Mesodermal cell (in vitro differentiated cells): ENCODE results near the gene SLC12A9.
A peak's percentile ranks its signal among the peaks of the same experiment; 100 is the strongest.
"Not testable (repeated sequence)": the region's sequence is repeated elsewhere in the genome, so short reads cannot be mapped to it uniquely, and the experiment has no call there.

Experiments used
- H3K27ac ChIP-seq: 2 replicates; pipeline ENCODE4 v1.7.0; 2013; ENCODE audit warnings: mild to moderate bottlenecking, low read depth, low read length, moderate library complexity; ENCODE audit not compliant: severe bottlenecking
- H3K36me3 ChIP-seq: 2 replicates; pipeline ENCODE4 v1.7.1; 2013; ENCODE audit warnings: mild to moderate bottlenecking, low read length, moderate library complexity; ENCODE audit not compliant: control insufficient read depth, insufficient read depth
- H3K4me1 ChIP-seq: one replicate; pipeline ENCODE4 v1.7.1; 2013; ENCODE audit warnings: mild to moderate bottlenecking, low read length; ENCODE audit not compliant: insufficient read depth, control insufficient read depth, poor library complexity, severe bottlenecking
- H3K4me3 ChIP-seq: 2 replicates; pipeline ENCODE4 v1.7.0; 2013; ENCODE audit warnings: low read length, control low read depth, mild to moderate bottlenecking; ENCODE audit not compliant: insufficient read depth, poor library complexity, severe bottlenecking; ENCODE audit errors: extremely low read depth
- H3K9me3 ChIP-seq: 2 replicates; pipeline ENCODE4 v1.7.1; 2013; ENCODE audit warnings: mild to moderate bottlenecking, low read length, moderate library complexity; ENCODE audit not compliant: control insufficient read depth
- WGBS, 2 experiments: methylation state at CpG; one replicate each; pipeline ENCODE4 v1.1.5; 2013; ENCODE audit warnings: missing lambda C conversion rate in 2 of 2; ENCODE audit not compliant: insufficient coverage in 2 of 2; 5-methylcytosine and 5-hydroxymethylcytosine counted together

The SLC12A9 gene

GRCh38 chr7:100840470-100841100 lies 11.9 kb upstream of the SLC12A9 start:
- no peak overlapping the region for H3K4me3 ChIP-seq
- no peaks in the 10 kb centered on the region for H3K36me3 ChIP-seq
- H3K27ac ChIP-seq = no peak overlapping the region
- peaks cover 12% of the 10 kb centered on the region for H3K4me1 ChIP-seq
- WGBS, 2 experiments = 33 to 75% methylated on average over 2 to 5 of the region's 8 CpGs
- H3K9me3 ChIP-seq = no peaks in the 10 kb centered on the region

- Histone ChIP-seq H3K27ac (no peak overlapping the region), H3K36me3 (no peaks in the 10 kb centered on the region), H3K9me3 (no peaks in the 10 kb centered on the region), H3K4me1 (no peaks in the 10 kb centered on the region), H3K4me3 (no peak overlapping the region)
- WGBS, 2 experiments = 96% methylated on average over 3 to 4 of the region's 4 CpGs
Measured at GRCh38 chr7:100847360-100847759, 5.2 kb upstream of the SLC12A9 start.

GRCh38 chr7:100854146-100854895 lies 1.8 kb downstream of the SLC12A9 start:
- H3K9me3 ChIP-seq = no peaks in the 10 kb centered on the region
- H3K4me1 ChIP-seq = peaks cover 8% of the 10 kb centered on the region
- WGBS, 2 experiments = 90 to 97% methylated on average over 7 to 12 of the region's 14 CpGs
- no peak overlapping the region for H3K4me3 ChIP-seq
- no peak overlapping the region for H3K27ac ChIP-seq
- H3K36me3 ChIP-seq = peaks cover 17% of the 10 kb centered on the region

- H3K9me3 ChIP-seq, H3K4me1 ChIP-seq, H3K27ac ChIP-seq, H3K4me3 ChIP-seq: not testable (repeated sequence)
- H3K36me3 ChIP-seq = peaks cover 17% of the 10 kb centered on the region
- 90 to 95% methylated on average over 7 to 9 of the region's 9 CpGs for WGBS, 2 experiments
Measured at GRCh38 chr7:100854899-100855298, 2.4 kb downstream of the SLC12A9 start.

GRCh38 chr7:100855515-100855914 lies 3.0 kb downstream of the SLC12A9 start:
- H3K9me3 ChIP-seq = no peaks in the 10 kb centered on the region
- no peak overlapping the region for H3K4me3 ChIP-seq
- H3K36me3 ChIP-seq = peaks cover 22% of the 10 kb centered on the region
- peaks cover 8% of the 10 kb centered on the region for H3K4me1 ChIP-seq
- 93 to 97% methylated on average over 8 to 9 of the region's 10 CpGs for WGBS, 2 experiments
- H3K27ac ChIP-seq = no peak overlapping the region

- peaks cover 34% of the 10 kb centered on the region for H3K36me3 ChIP-seq
- 76 to 81% methylated on average over 16 of the region's 16 CpGs for WGBS, 2 experiments
- H3K9me3 ChIP-seq = no peaks in the 10 kb centered on the region
- H3K27ac ChIP-seq = peak overlapping the region; percentile 36
- peaks cover 8% of the 10 kb centered on the region for H3K4me1 ChIP-seq
- no peak overlapping the region for H3K4me3 ChIP-seq
Measured at GRCh38 chr7:100856871-100857282, 4.4 kb downstream of the SLC12A9 start.

- H3K9me3 ChIP-seq = no peaks in the 10 kb centered on the region
- 88 to 93% methylated on average over 13 to 14 of the region's 15 CpGs for WGBS, 2 experiments
- peaks cover 8% of the 10 kb centered on the region for H3K4me1 ChIP-seq
- no peak overlapping the region for H3K27ac ChIP-seq
- no peak overlapping the region for H3K4me3 ChIP-seq
- H3K36me3 ChIP-seq = peaks cover 34% of the 10 kb centered on the region
Measured at GRCh38 chr7:100859856-100860255, 7.3 kb downstream of the SLC12A9 start.

GRCh38 chr7:100860702-100861615 lies 8.4 kb downstream of the SLC12A9 start:
- 91 to 92% methylated on average over 12 to 16 of the region's 18 CpGs for WGBS, 2 experiments
- Histone ChIP-seq H3K4me1 (peaks cover 8% of the 10 kb centered on the region), H3K4me3 (no peak overlapping the region)

GRCh38 chr7:100861616-100861985 lies 9.1 kb downstream of the SLC12A9 start:
- peaks cover 5% of the 10 kb centered on the region for H3K4me1 ChIP-seq
- H3K36me3 ChIP-seq = peaks cover 26% of the 10 kb centered on the region
- no peak overlapping the region for H3K4me3 ChIP-seq
- H3K9me3 ChIP-seq = no peaks in the 10 kb centered on the region
- H3K27ac ChIP-seq = no peak overlapping the region
- 98 to 100% methylated on average over 2 to 7 of the region's 14 CpGs for WGBS, 2 experiments

More at GRCh38 chr7:100860702-100861615, 8.4 kb downstream of the SLC12A9 start:
- H3K36me3 ChIP-seq = peaks cover 31% of the 10 kb centered on the region
- no peak overlapping the region for H3K27ac ChIP-seq
- H3K9me3 ChIP-seq = no peaks in the 10 kb centered on the region

GRCh38 chr7:100863406-100863950 lies 11.0 kb downstream of the SLC12A9 start:
- H3K27ac ChIP-seq = no peak overlapping the region
- 87 to 92% methylated on average over 9 of the region's 10 CpGs for WGBS, 2 experiments
- H3K9me3 ChIP-seq = no peaks in the 10 kb centered on the region
- no peak overlapping the region for H3K4me3 ChIP-seq
- peaks cover 2% of the 10 kb centered on the region for H3K4me1 ChIP-seq
- peaks cover 22% of the 10 kb centered on the region for H3K36me3 ChIP-seq
